ENCODE results near the gene ARL6IP4.
"Not testable (repeated sequence)": the region's sequence is repeated elsewhere in the genome, so short reads cannot be mapped to it uniquely, and the experiment has no call there.

The ARL6IP4 gene

GRCh38 chr12:122980183-122981035 lies at the start of gene ARL6IP4:
ARL6IP4 (plus strand) TSS chr12:122980681; CDS start chr12:122981140, 459 bp downstream.
- H3K4me3 ChIP-seq, result peak within 1 kb of the TSS; percentile 82 to 98 (median 89)
- H3K27ac ChIP-seq, result peak within 1 kb of the TSS; percentile 78 to 98 (median 92)

DNA sequence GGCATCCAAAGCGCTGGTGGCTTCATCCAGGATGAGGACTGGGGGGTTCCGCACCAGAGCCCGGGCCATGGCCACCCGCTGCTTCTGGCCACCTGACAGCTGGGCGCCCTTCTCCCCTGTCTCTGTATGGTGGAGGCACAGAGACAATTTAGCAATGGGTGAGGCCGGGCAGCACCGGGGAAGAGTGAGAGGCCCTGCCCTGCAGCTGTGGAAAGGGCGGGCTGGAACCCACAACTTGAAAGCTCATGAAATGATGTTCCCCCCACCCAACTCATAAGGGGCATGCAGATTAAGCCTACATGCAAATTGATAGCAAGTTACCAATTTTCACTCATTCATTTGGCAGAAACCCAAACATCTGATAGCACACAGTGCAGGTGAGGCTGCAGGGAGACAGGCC lies 48.3 kb upstream of the ARL6IP4 start:
- Histone ChIP-seq H3K4me3 (no peak overlapping the region), H3K27ac (no peak overlapping the region)

- no peak overlapping the region for H3K4me3 ChIP-seq
- no peak overlapping the region for H3K27ac ChIP-seq
Measured at GRCh38 chr12:122934722-122935121, 45.8 kb upstream of the ARL6IP4 start.

DNA sequence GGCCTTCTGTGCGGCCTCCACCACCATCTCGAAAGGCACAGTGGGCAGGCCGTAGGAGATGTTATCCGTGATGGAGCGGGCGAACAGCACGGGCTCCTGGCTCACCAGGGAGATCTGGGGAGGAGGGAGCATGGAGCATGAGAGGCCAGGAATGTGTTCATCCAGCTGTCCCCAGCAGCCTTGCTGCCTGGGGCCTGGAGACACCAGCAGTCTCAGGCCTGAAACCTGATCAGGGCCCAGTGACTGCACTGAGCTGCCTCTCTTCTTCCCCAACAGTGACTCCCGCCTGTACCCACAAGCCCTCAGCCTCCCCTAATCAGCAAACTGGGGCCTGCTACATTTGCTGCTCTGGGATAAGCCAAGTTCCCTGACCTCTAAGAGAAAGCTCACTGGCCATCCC lies 45.2 kb upstream of the ARL6IP4 start:
- no peak overlapping the region for H3K27ac ChIP-seq
- H3K4me3 ChIP-seq, result no peak overlapping the region

GRCh38 chr12:122937622-122938091 lies 42.8 kb upstream of the ARL6IP4 start:
- H3K4me3 ChIP-seq, result no peak overlapping the region
- no peak overlapping the region for H3K27ac ChIP-seq

GRCh38 chr12:122939125-122939524 lies 41.4 kb upstream of the ARL6IP4 start:
- H3K4me3 ChIP-seq, result no peak overlapping the region
- H3K27ac ChIP-seq, result no peak overlapping the region

DNA sequence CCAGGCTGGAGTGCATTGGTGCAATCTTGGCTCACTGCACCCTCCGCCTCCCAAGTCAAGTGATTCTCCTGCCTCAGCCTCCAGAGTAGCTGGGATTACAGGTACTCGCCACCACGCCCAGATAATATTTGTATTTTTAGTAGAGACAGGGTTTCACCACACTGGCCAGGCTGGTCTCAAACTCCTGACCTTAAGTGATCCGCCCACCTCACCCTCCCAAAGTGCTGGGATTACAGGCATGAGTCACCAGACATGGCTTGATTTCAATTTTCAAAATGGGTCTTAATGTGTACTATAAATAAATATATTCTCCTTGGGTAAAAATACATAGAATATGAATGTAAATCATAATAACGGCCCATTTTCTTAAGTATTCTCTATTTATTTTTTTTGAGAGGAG lies 39.1 kb upstream of the ARL6IP4 start:
- H3K27ac ChIP-seq, H3K4me3 ChIP-seq: not testable (repeated sequence)

DNA sequence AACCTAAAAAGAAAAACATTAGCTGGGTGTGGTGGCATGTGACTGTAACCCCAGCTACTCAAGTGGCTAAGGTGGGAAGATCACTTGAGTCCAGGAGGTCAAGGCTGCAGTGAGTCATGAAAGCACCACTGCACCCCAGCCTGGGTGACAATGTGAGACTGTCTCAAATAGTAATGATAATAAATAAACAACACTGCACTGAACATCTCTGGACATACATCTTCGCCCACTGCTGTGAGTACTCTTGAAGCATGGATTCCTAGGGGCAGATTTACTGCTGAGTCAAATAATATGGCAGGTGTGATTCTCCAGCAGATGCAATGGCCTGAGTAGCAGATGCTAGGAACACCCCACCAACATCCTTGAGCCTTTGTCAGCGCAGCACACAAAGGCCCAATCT lies 37.8 kb upstream of the ARL6IP4 start:
- no peak overlapping the region for H3K4me3 ChIP-seq
- H3K27ac ChIP-seq, result peak overlapping the region in 7 of 21 experiments; percentile 18 to 53 (median 25)

GRCh38 chr12:122943196-122943595 lies 37.3 kb upstream of the ARL6IP4 start:
- Histone ChIP-seq H3K4me3 (no peak overlapping the region), H3K27ac (peak overlapping the region in 9 of 21 experiments; percentile 18 to 53 (median 37))

DNA sequence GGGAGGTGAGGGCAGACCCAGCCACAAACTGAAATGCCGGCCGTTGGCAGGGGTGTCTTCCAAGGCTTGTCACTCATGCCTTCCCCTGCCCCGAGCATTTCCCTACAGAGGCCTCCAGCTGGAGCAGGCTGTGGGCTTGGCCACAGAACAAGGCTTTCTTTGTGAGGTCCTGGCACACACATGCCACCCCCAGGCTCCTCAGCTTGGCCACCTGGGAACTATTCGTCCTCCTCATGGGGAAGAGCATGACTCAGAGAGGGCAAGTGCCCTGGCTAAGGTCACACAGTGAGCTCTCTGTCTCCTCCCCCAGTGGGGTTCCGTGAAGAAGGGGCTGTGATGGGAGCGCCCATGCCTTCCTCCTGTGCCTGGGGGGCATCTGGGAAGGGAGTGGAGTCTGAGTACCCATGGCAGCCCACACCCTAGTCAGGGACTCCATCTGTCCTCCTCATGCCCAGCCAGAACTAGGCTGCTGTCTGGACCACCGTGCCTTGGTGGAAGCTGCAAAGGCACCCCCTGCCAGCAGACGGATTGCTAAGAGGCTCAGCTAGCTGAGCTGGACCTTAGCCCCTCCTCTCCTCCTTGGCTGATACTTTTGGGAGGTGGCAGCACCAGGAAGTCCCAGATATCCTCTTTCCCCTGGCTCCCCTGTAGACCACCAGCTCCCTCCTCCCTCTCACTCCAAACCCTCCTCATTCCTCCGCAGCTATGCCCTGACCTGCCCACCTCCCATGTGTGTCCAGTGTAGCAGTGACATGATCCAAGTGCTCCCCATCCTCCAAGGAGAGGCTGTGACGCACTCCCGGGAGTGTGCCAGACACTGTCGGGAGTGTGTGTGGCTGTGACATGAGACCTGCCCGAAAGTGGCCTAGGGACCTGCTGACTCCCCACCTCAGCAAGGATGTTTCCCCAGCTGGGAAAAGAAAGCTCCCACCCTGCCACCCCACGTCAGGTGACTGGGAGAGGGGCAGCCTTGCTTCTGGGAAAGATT lies 35.6 kb upstream of the ARL6IP4 start:
- H3K27ac ChIP-seq, result peak overlapping the region in 11 of 21 experiments; percentile 1 to 85 (median 51)

GRCh38 chr12:122946690-122947341 lies 33.7 kb upstream of the ARL6IP4 start:
- H3K4me3 ChIP-seq, result no peak overlapping the region

More for the DNA sequence above, 35.6 kb upstream of the ARL6IP4 start:
- no peak overlapping the region for H3K4me3 ChIP-seq

DNA sequence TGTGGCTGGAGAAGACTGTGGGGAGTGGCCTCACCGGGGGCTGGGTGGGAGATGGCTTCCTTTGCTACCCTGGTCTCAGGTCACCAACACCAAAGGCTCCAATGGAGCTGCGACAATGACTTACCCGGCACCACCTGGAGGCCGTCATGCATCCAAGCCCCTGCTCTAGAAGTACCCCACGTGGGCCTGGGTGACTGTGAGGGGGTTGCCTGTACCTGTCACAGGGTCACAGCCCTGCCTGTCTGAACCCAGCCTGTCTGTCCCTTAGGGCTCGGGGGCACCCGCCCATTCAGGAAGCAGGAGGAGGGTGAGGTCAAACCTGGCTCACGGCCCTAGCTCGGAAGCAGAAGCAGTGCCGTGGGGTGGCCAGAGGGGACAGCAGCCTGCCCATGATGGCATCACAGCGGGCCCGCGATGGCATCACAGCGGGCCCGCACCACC lies 33.1 kb upstream of the ARL6IP4 start:
- Histone ChIP-seq H3K27ac (peak overlapping the region in 20 of 21 experiments; percentile 52 to 89 (median 80)), H3K4me3 (no peak overlapping the region)

More at GRCh38 chr12:122946690-122947341, 33.7 kb upstream of the ARL6IP4 start:
- H3K27ac ChIP-seq, result peak overlapping the region in 20 of 21 experiments; percentile 52 to 89 (median 80)

DNA sequence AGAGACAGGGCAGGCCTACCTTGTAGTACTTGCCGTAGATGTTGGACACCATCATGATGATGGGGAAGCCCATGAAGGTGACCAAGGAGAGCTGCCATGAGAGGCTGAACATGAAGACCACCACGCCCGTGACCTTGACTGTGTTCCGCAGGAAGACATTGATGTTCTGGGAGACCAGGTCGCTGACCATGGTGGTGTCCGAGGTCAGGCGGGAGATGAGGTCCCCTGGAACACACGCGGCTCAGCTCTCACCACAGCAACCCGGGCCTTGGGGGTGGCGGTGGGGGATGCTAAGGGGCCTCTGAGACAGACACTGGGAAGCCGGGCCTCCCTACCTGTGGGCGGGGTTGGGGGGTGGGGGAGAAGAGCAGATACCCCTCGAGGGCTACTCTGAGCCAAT lies 31.9 kb upstream of the ARL6IP4 start:
- H3K27ac ChIP-seq, result peak overlapping the region in 4 of 21 experiments; percentile 8 to 85 (median 24)

DNA sequence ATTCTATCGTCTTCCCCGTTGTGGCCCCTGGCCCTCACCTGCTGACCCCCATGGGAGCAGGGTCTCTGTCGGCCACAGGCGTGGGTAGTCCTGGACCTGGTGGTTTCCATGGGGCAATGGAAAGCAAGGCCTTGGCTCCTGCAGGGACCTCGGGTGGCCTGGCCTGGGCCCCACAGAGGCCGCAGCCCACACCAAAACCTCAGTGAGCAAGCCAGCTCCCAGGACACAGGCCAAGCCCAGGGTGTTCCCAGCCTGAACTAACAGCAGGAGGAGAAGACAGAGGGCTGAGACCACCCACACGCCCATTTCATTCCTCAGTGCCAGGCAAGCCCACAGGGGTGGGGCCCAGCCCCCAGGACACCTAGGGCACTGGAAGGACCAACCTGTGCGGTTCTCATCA lies 31.1 kb upstream of the ARL6IP4 start:
- Histone ChIP-seq H3K4me3 (no peak overlapping the region), H3K27ac (peak overlapping the region in 2 of 21 experiments; percentile 21 to 34)

More for the DNA sequence above, 31.9 kb upstream of the ARL6IP4 start:
- H3K4me3 ChIP-seq, result no peak overlapping the region

DNA sequence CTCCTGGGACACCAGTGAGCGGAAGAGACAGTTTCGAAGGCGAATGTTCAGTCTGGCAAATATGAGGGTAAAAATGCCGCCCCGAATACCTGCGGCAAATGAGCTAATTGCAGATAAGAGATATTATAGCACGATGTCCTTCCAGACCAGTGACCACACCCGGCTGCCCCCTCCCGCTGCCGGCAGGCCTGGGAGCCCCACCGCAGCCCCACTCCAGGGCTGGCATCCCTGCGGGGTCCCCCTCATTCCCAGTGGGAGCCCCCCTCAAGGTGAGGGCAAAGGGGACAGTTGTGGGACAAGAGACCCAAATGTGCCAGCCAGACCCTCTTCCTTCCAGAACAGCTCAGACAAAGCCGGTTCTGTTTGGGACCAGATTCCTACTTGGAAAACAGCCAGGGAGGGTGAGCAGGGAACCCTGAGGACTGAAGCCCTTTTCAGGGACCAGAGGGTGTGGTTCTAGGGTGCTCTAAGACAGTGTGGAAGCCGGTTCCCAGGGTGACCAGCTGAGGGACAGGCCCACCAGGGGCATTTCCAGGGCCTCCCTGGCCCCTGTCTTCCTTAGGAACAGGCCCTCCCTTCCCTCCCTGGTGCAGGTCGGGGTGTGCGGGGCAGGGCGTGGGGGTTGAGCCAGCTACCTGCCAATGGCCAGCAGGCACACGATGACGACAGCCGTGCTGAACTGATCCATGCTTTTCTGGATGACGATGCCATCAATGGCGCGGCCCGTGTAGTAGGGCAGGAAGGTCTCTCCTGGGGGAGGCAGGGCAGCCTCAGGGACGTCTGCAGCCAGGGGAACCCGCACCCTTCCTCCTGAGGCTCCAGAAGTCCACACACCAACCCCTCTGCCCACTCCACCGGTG lies 30.4 kb upstream of the ARL6IP4 start:
- H3K27ac ChIP-seq, result peak overlapping the region in 3 of 21 experiments; percentile 2 to 39 (median 34)
- H3K4me3 ChIP-seq, result no peak overlapping the region

DNA sequence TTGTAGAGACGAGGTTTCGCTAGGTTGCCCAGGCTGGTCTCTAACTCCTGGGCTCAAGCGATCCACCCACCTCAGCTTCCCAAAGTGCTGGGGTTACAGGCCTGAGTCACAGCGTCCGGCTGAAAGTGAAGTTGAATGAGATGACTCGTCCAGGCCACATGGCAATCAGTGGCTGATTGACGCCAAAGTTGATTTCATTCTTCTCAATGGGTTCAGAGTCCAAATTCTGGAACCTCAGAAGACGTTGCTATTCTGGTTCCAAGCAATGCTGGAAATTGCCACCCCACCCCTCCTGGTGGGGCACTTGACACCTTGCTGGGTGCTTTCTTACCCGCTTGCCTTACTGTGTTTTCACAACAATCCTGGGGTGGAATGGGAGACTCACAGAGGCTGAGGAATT lies 29.1 kb upstream of the ARL6IP4 start:
- H3K27ac ChIP-seq, result no peak overlapping the region
- H3K4me3 ChIP-seq, result no peak overlapping the region

DNA sequence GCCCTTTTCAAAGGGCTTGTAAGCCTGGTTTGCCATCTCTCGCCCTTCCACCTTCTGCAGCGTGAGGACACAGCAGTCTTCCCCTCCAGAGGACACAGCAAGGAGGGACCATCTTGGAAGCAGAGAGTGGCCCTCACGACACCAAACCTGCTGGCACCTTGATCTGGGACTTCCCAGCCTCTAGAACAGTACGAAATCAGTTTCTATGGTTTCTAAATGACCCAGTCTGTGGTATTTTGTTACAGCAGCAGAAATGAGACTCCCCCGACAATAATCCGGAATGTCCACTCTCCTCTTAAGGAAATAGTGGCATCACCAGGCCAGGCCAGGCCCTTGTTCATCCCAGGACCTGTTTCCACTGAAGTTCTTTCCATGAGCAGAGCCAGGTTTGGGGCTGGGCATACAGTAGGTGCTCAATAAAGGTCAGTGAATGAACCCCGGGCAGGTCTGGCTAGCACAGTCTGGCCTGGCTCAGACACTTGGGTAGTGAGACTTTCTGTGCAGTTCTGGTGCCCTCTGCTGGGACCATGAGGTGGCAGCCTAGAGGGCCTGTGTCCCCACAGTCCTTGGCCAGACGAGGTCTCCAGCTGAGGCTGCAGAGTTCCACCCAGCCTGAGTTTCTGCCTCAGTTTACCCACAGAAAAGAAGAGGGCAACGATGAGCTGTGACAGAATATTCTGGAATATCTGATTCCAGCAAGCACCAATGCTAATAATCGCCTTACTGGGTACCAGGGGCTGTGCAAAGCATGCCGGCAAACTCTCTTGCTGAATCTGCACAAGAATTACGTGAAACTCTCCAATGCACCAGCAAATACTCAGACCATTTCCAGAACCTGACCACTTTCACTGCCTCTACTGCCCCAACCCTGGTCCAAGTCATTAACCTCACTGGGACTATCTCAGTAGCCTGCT lies 28.2 kb upstream of the ARL6IP4 start:
- Histone ChIP-seq H3K4me3 (no peak overlapping the region), H3K27ac (no peak overlapping the region)

Measured in skin epidermis (tissue), 12 donors.